ENCODE data around the gene STAP1.

Gene STAP1

GRCh38 chr4:67554096-67554495 lies 4.4 kb upstream of the STAP1 start:
- in situ Hi-C loops (cut with HindIII; ENCODE audit: low sequenced_read_pairs) = no loop called here

DNA sequence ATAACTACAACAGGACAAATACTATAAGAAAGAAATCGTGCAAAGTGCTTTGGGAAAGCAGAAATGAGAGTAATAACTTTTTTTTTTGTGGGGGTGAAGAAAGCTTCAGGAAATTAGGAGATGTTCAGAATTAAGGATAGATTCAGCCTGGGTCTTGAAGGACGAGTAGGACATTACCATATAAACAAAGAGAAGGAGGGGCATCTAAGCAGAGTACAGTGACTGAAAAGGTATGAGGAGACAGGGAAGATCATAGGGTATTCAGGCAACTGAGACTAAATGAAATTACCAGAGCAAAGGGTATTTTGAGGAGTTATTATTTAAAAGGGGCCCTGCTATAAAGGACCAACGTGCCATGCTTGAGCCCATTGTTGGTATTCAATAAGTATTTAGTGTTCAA lies 3.1 kb upstream of the STAP1 start:
- in situ Hi-C loops (cut with HindIII; ENCODE audit: low sequenced_read_pairs) = no loop called here

- in situ Hi-C loops (cut with HindIII; ENCODE audit: low sequenced_read_pairs) = no loop called here
Observed at GRCh38 chr4:67556436-67556835, 2.1 kb upstream of the STAP1 start.

DNA sequence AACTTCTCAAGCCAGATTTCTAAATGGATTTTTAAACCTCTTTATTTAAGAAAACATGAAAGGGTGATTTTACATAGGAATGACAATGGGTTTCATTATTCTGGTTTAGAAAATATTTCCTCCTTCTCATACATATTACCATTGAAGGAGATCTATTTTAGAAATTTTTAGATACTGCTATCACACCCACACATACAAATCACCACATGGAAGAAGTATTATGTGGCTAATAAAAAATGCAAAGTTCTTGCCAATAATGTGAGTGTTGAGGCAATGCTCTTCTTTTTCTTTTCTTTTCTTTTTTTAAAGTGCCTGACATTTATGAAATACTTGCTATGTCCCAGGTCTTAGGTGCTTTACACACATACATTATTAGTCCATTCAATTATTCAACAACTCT lies 6.8 kb downstream of the STAP1 start:
- in situ Hi-C loops (cut with HindIII; ENCODE audit: low sequenced_read_pairs) = no loop called here

GRCh38 chr4:67566335-67566734 lies 7.8 kb downstream of the STAP1 start:
- in situ Hi-C loops (cut with HindIII; ENCODE audit: low sequenced_read_pairs) = no loop called here

- in situ Hi-C loops (cut with HindIII; ENCODE audit: low sequenced_read_pairs) = no loop called here
Observed at GRCh38 chr4:67568820-67569219, 10.3 kb downstream of the STAP1 start.

GRCh38 chr4:67570537-67570936 lies 12.0 kb downstream of the STAP1 start:
- in situ Hi-C loops (cut with HindIII; ENCODE audit: low sequenced_read_pairs) = no loop called here

DNA sequence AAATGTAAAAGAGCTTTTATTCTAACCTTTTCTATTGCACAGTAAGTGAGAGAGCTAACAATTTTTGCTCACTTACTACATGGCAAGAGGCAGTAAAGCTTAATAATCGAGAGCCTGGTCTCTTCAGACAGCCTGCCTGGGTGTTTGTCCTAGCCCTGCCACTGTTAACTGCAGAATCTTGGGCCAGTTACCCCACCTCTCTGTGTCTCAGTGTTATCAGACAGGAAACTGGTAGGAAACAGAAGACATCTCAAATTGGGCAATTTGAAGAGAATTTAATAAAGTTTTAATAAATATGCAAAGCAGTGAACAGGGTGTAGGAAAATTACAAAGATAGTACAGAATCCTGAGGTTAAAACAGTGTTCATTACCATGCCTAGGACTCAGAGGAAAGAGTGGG lies 13.4 kb downstream of the STAP1 start:
- in situ Hi-C loops (cut with HindIII; ENCODE audit: low sequenced_read_pairs) = no loop called here

- in situ Hi-C loops (cut with HindIII; ENCODE audit: low sequenced_read_pairs) = no loop called here
Observed at GRCh38 chr4:67573193-67573592, 14.7 kb downstream of the STAP1 start.

DNA sequence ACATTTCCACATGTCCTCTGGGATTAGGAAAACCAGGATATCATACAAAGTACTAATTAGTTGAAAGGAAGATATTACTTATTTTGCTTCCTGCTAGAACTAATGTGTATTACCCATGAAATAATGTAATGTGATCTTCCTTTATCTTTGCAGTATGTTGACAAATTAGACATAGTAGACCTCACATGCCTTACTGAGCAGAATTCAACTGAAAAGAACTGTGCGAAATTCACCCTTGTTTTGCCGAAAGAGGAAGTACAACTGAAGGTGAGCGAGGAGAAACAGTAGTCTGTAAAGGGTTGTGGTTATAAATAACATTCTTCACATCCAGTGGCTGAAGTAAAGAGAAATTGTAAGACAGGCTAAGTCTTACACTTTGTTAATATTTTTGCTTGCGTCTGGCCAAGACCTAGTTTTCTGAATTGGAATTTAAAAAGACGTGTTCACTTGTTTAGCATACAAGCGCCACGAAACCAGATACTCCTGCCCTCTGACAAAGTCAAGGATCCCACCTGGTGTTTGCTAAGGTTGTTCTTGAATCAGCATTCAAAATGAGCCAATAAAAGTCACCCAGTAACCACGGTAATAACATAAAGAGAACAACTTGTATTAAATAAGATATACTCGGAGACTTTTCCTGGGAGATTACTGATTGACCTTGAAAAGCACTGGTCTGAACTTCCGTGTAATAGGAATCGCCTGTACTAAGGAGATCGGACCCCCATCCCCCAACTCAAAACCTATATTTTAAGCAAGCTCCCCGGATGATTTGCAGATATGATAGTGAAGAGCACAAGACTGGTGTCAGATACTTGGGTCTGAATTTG lies 16.9 kb downstream of the STAP1 start:
- in situ Hi-C loops (cut with HindIII; ENCODE audit: low sequenced_read_pairs) = no loop called here

GRCh38 chr4:67576059-67576466 lies 17.5 kb downstream of the STAP1 start:
- in situ Hi-C loops (cut with HindIII; ENCODE audit: low sequenced_read_pairs) = no loop called here

- in situ Hi-C loops (cut with HindIII; ENCODE audit: low sequenced_read_pairs) = no loop called here
Observed at GRCh38 chr4:67576538-67576937, 18.0 kb downstream of the STAP1 start.

GRCh38 chr4:67580577-67580976 lies 22.1 kb downstream of the STAP1 start:
- in situ Hi-C loops (cut with HindIII; ENCODE audit: low sequenced_read_pairs) = no loop called here

- in situ Hi-C loops (cut with HindIII; ENCODE audit: low sequenced_read_pairs) = no loop called here
Observed at GRCh38 chr4:67581208-67581857, 22.8 kb downstream of the STAP1 start.

DNA sequence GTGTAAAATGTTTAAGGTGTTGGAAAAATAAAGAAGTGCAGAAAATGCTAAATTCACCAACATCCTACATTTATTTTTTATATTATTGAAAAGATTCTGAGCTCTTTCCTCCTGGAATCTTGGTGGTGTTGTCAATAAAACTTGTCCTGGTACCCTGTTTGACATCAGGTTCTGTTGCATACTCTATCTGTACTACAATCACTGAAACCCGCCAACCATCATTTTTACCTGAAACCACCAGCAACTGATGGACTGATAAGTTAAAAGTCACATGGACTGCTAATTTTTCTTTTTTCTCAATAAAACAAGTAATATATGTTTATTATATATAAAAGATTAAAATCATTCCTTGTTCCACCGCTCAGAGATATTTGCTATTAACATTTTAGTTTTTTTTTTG lies 23.4 kb downstream of the STAP1 start:
- in situ Hi-C loops (cut with HindIII; ENCODE audit: low sequenced_read_pairs) = no loop called here

DNA sequence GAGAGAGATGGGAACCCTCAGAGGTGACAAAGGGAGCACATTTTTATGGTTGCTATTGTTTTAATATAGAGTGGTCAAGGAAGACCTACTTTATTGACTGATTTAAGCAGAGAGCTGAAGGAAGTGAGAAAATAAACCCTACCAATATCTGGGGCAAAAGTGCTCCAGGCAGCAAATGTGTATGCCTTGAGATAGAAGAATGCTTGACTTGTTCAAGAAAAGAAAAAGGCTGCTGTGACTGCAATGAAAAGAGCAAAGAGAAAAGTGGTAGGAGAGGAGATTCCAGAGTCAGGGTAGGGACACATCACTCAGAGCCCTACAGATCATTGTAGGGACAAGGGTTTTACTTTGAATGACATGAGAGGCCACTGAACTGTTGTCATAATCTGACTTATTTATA lies 26.0 kb downstream of the STAP1 start:
- in situ Hi-C loops (cut with HindIII; ENCODE audit: low sequenced_read_pairs) = no loop called here

DNA sequence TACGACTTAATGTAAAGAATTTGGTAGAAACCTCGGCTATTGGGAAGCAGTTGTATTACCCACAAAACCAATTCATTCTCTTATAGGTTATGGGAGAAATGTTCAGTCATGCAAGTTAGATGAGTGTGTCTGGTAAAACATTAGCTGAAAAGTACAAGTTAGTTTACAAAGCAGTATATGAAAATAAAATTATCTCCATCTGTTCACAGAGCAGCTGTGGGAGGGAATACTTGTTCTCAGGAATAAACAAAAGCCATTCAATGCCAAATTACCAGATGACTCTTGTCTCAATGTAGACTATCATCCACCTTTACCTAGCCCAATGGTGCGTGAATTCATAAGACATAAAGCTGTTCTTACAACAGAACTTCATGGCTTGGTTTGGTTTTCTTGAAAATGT lies 28.6 kb downstream of the STAP1 start:
- in situ Hi-C loops (cut with HindIII; ENCODE audit: low sequenced_read_pairs) = no loop called here

GRCh38 chr4:67593741-67594175 lies 35.2 kb downstream of the STAP1 start:
- in situ Hi-C loops (cut with HindIII; ENCODE audit: low sequenced_read_pairs) = no loop called here

DNA sequence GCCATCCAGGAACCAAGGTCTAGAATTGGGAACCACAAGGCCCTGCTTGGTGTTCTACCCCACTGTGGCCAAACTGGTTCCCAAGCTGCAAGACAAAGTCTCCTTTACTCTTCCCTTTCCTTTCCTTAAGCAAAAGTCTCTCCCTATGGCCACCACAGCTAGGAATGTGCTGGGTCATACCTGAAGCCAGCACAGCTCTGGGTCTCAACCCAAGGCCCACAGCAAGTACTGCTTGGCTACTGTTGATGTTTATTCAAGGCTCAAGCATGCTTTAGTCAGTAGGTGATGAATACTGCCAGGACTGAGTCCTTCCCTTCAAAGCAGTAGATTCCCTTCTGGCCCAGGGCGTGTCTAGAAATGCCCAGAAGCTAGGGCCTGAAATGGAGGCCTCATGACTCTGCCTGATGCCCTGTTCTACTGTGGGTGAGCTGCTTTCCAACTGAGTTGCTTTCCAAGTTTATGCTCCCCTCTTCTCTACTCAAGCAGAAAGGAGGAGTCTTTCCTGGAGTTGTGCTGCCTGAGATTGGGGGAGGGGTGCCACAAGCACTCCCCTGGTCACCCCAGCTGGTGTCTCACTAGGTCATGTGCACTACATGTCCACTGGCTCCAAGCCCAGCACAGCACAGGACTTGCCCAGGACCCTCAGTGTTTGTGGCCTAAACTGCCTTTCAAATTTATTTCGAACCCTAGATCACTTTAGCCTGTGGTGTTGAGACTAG lies 44.9 kb downstream of the STAP1 start:
- in situ Hi-C loops (cut with HindIII; ENCODE audit: low sequenced_read_pairs) = no loop called here

DNA sequence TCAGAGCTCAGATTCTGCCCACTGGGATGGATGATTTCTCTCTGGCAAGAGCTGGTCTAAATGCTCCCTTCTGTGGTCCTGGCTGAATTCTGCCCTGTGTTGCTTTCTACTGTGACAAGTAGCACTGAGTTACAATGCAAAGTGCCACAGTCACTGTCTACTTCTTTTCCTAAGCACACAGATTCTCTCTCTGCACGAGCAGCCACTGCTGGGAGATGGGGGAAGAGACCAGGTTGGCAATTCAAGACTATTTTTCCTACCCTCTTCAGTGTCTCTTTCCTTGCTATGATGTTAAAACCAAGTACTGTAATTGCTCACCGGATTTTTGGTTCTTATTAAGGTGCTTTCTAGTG lies 45.5 kb downstream of the STAP1 start:
- in situ Hi-C loops (cut with HindIII; ENCODE audit: low sequenced_read_pairs) = no loop called here

GRCh38 chr4:67604749-67605148 lies 46.2 kb downstream of the STAP1 start:
- in situ Hi-C loops (cut with HindIII; ENCODE audit: low sequenced_read_pairs) = no loop called here

DNA sequence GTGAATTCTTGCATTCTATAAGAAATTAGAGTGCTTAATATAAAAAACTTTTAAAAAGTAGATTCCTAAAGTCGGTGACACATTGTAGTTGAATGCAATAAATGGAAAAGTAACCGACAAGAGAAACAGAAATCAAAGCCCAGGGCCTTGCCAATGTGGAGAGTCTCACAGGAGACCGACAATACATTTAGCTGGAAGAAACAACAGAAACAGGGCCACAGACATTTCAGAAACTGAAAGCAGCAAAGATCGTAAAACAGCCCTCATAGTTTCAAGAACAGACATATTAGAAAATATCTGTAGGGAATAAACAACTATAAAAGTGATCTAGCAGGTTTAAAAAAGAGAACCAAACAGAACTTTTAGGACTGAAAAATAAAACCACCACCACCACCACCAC lies 49.5 kb downstream of the STAP1 start:
- in situ Hi-C loops (cut with HindIII; ENCODE audit: low sequenced_read_pairs) = no loop called here
